Stimulated activated CD8-positive, alpha-beta memory T cell treated with anti-CD3 and anti-CD28 coated beads, Interleukin-12 subunit alpha, Interleukin-12 subunit beta, amount 100 ng/mL, for 24 hours (primary cell): ENCODE results near the gene ITGB2.

ENCODE experiments used
- DNase-seq: peaks from one replicate; pipeline ENCODE4 v3.0.0-alpha.2; 2020; ENCODE audit errors: extremely low read depth

Gene ITGB2

DNA sequence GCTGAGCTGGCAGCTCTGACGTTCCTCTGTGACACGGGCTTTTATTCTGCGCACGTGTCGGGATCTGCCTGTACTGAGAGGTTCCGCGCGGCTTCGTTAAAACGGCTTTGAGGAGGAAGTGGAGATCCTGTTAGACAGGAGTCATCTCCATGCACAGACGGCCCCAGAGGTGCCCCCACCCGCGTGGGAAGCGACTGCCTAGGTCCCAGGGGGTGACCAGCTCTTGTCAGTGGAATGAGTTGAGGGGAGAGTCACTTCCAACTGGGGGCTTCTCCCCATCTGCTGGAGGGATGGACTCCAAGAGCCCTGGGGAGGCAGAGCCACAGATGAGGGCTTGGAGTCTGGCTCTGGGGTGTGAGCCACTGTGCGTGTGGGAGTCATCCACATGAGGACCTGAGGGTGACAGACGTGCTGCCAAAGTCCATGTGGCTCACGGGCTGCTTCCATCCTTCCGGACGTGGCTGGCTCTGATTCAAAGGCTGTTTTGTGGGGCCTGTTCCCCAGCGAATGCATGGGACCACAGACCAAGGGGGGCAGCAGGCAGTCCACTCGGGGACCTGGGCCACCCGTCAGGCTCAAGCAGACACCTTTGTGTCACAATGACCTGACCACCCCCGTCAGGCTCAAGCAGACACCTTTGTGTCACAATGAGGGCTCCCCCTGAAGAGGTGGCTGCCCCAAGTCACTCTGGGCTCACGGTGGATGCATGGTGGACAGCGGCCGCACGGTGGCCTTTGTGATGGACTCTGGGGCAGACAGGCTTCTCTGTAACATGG is 74.0 kb downstream of the ITGB2 start:
- no peak for DNase-seq

DNA sequence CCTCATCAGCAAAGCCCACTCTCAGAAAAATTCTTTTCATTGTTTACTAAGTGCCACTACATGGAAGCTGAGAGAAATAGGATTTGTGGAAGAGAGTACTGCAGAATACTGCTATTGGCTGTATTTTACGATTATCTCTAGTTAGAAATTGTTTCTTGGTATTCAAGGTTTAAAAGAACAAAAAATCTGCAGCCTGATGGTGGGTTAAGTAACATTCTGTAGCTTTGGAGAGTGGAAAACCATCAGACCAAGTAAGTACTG is 74.5 kb downstream of the ITGB2 start:
- no peak for DNase-seq

DNA sequence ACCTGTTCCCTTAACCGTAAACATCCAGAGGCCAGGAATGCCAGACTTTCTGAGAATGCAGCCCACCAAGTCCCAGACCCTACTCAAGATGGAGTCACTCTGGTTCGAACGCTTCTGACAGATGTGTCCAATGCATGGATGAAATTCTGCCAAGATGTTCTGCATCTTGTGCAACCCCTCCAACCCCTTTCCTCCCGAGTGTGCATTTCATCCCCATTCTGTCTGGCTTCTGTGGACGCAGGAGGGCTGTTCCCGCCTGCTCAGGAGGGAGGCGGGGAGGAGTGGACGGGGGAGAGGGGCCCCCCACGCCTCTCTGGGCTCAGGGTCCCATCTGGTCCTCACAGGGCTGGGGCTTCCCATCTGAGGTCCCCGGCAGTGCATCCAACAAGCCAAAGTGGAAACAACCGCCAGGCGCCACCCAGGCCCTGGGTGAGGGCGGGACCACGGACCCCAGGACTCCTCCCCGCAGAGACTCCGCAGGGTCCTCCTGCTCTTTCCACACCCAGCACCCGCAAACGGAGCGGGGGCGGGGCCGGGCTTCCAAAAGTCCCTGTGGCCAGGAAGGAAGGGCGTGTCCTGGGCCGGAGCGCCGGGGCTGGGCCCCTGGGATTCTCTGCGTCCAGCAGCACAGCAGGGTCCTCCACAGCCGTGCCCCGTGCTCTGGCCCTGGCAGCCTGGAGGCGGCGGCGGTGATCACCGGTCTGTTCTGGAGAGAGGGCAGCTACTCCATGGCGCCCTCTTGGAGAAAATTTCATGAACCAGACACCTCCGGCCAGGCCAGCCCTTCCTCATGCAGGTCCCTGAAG is 75.1 kb downstream of the ITGB2 start:
- DNase-seq, result peak; percentile 25

DNA sequence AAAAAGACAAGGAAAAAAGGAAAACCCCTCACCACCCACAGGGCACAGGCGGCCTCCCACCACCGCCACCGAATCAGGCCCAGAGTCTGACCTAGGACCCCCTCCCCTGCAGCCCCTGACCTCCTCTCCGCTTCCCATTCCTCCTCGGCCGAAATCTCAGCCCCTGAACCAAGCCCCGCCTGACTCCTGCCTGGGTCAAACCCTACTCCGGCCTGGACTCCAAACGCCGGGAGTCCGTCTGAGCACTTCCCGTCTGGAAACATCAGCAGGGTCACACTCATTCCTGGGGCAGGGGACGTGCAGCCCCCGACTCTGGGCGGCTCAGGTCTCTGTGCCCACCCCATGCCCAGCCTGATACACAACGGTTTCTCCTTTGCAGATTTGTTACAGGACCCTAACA is 76.4 kb downstream of the ITGB2 start:
- no peak for DNase-seq

DNA sequence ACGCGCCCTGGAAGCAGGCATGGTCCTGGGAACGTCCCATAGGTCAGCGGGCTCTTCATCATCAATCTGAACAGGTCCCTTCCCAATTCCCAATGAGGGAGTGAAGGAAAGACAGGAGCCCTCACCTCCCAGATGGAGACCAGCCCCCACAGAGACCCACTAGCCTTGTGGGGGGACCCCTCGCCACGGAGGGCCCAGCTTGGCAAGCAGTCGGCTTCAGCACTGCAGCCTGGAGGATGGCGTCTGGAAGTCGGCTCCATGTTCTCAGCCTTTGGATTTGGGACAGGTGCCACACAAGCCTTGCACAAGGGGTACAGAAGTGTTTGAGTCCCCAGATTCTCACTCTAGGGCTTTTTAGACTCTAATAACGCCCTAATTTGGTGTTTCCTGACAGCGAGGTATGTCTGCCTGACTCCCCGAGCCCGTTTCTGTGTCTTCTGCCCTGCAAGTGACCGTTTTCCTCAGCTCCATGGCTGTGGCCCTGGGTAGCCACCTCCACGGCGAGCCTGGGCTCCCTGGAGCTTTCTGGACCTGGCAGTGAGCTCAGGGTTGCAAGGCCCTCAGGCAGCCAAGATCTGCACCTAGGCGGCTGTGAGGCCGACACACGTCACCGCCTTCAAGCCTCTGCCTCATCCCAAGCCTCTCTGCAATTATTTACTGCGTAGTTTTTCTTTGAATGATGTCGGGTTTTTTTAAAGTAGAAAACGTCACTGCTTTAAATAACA is 77.8 kb downstream of the ITGB2 start:
- no peak for DNase-seq

DNA sequence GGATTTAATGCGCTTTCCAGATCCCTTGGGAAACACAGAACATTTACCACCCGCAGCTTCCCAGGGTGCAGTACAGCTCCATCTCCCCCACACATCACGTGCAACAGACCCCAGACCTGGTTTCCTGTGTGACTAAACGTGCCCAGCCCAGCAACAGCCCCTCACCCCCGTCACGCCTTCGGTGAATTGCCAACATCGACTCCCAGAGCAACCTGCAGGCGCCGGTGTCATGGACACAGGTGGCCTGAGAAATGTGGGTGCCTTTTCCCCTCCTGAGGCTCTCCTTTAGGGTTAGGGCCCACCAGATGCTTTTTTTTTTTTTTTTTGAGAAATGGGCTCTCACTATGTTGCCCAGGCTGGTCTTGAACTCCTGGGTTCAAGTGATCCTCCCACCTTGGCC is 78.6 kb downstream of the ITGB2 start:
- DNase-seq, result no peak

DNA sequence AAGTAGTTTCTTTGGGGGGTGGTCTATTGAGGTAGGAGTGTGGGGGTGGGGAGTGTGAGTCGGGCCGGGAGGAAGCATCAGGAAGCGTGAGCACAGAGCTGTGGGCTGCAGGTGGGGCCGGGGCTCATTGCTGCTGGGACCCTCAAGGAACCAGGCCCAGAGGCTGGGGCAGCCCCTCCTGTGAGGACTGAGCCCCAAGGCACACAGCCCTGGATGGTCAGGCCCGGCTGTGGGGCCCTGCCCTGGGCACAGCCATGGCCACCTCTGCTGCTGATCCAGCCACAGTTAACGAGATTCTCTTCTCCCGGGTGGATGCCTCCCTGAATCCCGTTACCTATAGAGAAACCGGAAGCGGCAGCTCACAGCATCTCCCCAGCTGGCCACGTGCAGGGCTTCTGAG is 79.9 kb downstream of the ITGB2 start:
- no peak for DNase-seq

DNA sequence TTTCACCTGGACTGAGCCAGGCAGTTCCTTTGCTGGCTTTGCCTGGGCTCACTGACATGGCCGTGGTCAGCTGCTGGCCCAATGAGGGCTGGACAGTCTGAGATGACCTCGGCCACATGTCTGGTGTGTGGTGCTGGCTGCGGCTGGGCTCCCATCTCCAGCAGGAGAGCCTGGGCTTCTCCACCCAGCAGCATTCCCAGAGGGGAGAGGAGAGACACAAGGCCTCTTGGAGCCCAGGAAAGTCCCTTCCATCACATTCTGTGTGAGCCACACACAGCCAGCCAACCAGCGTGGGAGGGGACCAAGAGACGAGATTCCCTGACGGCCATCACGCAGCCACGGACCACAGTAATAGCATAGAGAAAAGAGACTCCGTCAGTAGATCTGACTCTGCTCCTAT is 81.7 kb downstream of the ITGB2 start:
- DNase-seq, result no peak

DNA sequence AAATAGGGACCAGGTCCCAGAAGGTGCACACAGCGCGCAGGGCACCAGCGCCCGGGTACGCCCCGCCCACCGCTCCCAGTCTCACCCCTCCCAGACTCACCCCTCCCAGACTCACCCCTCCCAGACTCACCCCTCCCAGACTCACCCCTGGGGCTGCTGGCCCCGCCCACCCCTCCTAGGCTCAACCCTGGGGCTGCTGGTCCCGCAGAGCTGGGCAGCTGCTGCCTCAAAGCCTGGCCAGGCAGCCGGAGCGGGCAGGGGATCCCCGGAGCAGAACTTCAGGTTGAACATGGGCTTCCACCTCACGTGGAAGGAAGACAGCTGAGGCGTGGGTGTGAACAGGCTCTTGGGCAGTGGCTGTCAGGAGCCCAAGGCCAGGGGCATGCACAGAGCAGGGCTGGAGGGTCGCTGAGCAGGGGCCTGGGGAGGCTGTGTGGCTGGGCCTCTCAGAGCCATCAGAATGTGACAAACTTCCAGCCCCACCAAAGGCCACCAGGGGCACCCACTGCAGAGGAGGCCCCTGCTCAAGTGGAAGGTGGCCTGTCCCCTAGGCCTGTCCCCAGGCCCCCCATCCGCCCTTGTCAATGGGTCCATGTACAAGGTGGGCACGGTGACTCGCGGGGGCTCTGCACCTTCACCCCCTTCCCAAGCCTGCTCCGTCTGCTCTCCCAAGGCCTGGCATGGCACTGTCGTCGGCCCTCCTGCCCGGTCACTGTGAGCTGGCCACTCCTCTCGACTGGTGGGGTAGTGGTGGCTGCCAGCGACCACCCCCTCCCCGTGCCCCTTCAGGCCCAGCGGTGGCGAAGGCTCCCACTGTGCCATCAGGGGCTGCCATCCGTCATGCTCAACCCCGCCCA is 82.4 kb downstream of the ITGB2 start:
- no peak for DNase-seq

DNA sequence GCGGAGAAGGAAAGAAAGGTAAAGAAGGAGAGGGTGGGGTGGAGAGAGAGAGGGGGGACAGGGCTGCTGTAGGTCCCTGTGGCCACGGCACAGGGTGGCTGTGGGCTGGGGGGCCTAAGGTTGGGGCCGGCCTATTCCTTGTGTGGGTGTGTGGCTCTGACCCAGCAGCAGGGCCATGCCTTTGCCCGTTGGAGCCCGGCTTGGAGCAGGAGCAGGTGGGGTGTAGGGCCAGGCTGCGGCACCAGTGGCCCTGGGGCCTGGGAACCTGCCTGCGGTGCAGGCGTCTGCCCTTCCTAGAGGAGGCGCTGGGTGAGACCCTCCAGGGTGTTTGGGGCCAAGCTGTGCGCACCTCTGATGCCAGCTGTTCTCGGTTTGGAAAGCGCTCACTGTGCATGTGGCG is 83.2 kb downstream of the ITGB2 start:
- no peak for DNase-seq

DNA sequence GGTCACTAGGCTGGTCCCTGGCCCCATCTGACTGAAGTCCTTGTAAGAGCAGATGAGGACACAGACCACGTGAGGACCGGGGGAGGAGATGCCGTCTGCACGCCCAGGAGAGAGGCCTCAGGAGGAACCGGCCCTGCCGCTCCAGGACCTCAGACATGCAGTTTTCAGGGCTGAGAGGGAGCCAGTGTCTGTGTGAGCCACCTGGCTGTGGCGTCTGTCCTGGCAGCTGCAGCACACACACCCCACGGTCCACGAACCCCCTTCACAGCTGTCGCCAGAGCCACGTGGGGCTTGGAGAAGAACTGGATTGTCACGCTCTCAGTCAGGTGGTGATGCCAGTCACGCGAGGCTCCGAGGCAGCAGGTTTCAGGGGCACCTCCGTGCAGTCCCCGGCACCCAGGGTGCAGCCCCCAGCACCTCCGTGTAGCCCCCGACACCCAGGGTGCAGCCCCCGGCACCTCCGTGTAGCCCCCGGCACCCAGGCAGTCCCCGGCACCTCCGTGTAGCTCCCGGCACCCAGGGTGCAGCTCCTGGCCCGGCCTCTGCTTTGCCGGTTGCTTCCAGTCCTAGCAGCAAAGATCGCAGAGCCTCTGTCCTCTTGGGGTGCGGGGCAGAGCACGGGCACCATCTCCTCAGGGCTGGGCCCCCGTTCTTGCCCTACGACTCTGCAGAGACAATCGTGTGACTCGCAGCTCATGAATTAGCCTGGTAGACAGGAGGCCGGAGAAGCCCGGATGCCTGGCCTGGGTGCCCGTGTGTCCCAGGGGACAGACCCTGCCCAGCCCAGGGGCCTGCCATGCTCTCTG is 83.8 kb downstream of the ITGB2 start:
- no peak for DNase-seq

DNA sequence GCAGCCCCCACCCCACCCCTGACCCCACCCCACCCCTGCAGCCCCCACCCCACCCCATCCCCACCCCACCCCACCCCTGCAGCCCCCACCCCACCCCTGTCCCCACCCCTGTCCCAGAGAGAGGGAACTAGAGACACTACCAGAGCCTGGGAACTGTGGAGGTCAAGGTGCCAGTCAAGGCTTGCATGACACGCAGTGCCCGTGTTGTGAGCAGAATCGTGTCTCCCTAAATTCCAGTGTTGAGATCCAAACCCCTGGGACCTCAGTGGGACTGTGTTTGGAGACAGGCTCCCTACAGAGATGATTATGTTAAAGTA is 84.4 kb downstream of the ITGB2 start:
- DNase-seq, result no peak
